HPDE6-E6E7 (cell line): ENCODE measurements around the gene NUS1.
"Not testable (repeated sequence)": the region's sequence is repeated elsewhere in the genome, so short reads cannot be mapped to it uniquely, and the experiment has no call there.

ENCODE experiments used
- DNase-seq: peaks from one replicate; pipeline ENCODE4 v3.0.0; 2011; ENCODE audit warnings: missing footprints; ENCODE audit errors: extremely low spot score

The NUS1 gene

GRCh38 chr6:117711369-117711768, 36.1 kb downstream of the NUS1 start:
- DNase-seq = no peak

- DNase-seq = no peak
These were observed 43.6 kb downstream of the NUS1 start for GRCh38 chr6:117718895-117719294.

DNA sequence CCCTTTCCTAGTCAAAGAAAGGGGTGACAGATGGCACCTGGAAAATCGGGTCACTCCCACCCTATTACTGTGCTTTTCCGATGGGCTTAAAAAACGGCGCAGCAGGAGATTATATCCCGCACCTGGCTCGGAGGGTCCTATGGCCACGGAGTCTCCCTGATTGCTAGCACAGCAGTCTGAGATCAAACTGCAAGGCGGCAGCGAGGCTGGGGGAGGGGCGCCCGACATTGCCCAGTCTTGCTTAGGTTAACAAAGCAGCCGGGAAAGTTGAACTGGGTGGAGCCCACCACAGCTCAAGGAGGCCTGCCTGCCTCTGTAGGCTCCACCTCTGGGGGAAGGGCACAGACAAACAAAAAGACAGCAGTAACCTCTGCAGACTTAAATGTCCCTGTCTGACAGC, 46.3 kb downstream of the NUS1 start:
- DNase-seq = not testable (repeated sequence)

DNA sequence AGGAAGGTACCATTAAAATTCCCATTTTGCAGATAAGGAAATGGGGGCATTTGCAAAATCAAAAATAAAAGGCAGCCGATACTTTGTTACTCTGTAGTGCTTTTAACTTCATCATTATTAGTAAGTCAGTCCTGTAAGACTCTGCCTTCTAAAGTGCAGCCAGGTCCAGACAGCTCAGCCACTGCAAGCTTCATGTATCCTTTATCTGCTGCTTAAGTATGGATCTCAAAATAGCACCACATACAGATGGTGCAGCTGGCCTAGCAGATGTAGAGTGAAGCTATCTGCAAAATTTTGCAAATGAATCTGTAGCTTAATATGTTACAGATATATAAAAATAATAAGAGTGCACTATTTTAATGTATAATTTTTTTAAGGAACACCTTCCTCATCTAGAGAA, 53.4 kb downstream of the NUS1 start:
- DNase-seq = no peak

- DNase-seq = no peak
These were observed 54.3 kb downstream of the NUS1 start for GRCh38 chr6:117729613-117730012.

DNA sequence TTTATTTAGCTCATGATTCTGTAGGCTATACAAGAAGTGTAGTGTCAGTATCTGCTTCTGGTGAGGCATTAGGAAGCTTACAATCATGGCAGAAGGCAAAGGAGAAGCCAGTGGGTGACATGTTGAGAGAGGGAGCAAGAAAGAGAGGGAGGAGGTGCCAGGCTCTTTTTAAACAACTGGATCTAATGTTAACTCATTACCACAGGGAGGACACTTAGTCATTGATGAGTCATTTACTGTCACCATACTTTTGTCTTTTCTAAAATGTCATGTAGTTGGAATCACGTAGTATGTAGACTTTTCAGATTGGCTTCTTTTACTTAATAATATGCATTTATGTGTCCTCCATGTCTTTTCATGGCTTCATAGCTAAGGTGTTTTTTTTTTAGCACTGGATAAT, 58.1 kb downstream of the NUS1 start:
- DNase-seq = no peak

GRCh38 chr6:117739869-117740268, 64.6 kb downstream of the NUS1 start:
- no peak for DNase-seq

- DNase-seq = no peak
These were observed 65.3 kb downstream of the NUS1 start for GRCh38 chr6:117740605-117741004.

GRCh38 chr6:117750675-117751074, 75.4 kb downstream of the NUS1 start:
- DNase-seq = not testable (repeated sequence)
